ENCODE data around the gene SYT9.
"Not testable (repeated sequence)": the region's sequence is repeated elsewhere in the genome, so short reads cannot be mapped to it uniquely, and the experiment has no call there.

Gene SYT9

GRCh38 chr11:7278314-7278917, 26.7 kb downstream of the SYT9 start:
- peak in 1 of 2 donors; percentile 7 for DNase-seq

- DNase-seq = no peak
These were observed 28.0 kb downstream of the SYT9 start for GRCh38 chr11:7279676-7280075.

- DNase-seq = no peak
These were observed 29.4 kb downstream of the SYT9 start for GRCh38 chr11:7281079-7281478.

- DNase-seq = no peak
These were observed 30.1 kb downstream of the SYT9 start for GRCh38 chr11:7281809-7282208.

GRCh38 chr11:7286178-7286577, 34.5 kb downstream of the SYT9 start:
- DNase-seq = no peak

- no peak for DNase-seq
These were observed 39.6 kb downstream of the SYT9 start for GRCh38 chr11:7291100-7291829.

- no peak for DNase-seq
These were observed 41.2 kb downstream of the SYT9 start for GRCh38 chr11:7292922-7293321.

- no peak for DNase-seq
These were observed 47.7 kb downstream of the SYT9 start for GRCh38 chr11:7299393-7299792.

- no peak for DNase-seq
These were observed 48.6 kb downstream of the SYT9 start for GRCh38 chr11:7300281-7300680.

- no peak for DNase-seq
These were observed 51.4 kb downstream of the SYT9 start for GRCh38 chr11:7303146-7303545.

- no peak for DNase-seq
These were observed 55.2 kb downstream of the SYT9 start for GRCh38 chr11:7306900-7307299.

GRCh38 chr11:7307836-7308235, 56.1 kb downstream of the SYT9 start:
- DNase-seq = no peak

GRCh38 chr11:7311903-7312302, 60.2 kb downstream of the SYT9 start:
- DNase-seq = no peak

GRCh38 chr11:7314811-7315604, 63.3 kb downstream of the SYT9 start:
- no peak for DNase-seq

GRCh38 chr11:7319501-7319900, 67.8 kb downstream of the SYT9 start:
- no peak for DNase-seq

- no peak for DNase-seq
These were observed 68.6 kb downstream of the SYT9 start for GRCh38 chr11:7320306-7320705.

GRCh38 chr11:7321473-7322450, 70.1 kb downstream of the SYT9 start:
- no peak for DNase-seq

- no peak for DNase-seq
These were observed 80.7 kb downstream of the SYT9 start for GRCh38 chr11:7332451-7332850.

- no peak for DNase-seq
These were observed 81.3 kb downstream of the SYT9 start for GRCh38 chr11:7332962-7333361.

GRCh38 chr11:7335442-7335841, 83.7 kb downstream of the SYT9 start:
- DNase-seq = not testable (repeated sequence)

GRCh38 chr11:7341551-7341950, 89.8 kb downstream of the SYT9 start:
- DNase-seq = no peak

- no peak for DNase-seq
These were observed 96.1 kb downstream of the SYT9 start for GRCh38 chr11:7347611-7348431.
